Heart left ventricle (tissue), 16 donors: ENCODE measurements around the gene MID1. TPM values are rescaled to one million over a fixed set of nuclear protein-coding genes. Genes with fewer than 3 reads are reported as not detected.
"Not testable (repeated sequence)": the region's sequence is repeated elsewhere in the genome, so short reads cannot be mapped to it uniquely, and the experiment has no call there.

Experiments used
- ATAC-seq, 4 donors: fragments of 200-7000 bp; cut with Tn5 transposase; one replicate each; pipeline ENCODE4 v1.9.1; 2020 to 2022; ENCODE audit warnings: moderate library complexity in 4 of 4, mild to moderate bottlenecking in 3 of 4, moderate number of reproducible peaks in 1 of 4
- DNase-seq, 5 donors: peaks; one replicate each; pipeline ENCODE4 v3.0.0-alpha.2; 2020
- H3K27ac ChIP-seq, 12 donors: fragments of 200-600 bp; sonication (generic) in 4 of 12; one replicate each; pipeline versions ENCODE4 v1.5.0 to v1.8.0; 2016 to 2022; ENCODE audit warnings: mild to moderate bottlenecking in 2 of 12
- H3K27me3 ChIP-seq, 9 donors: fragments of 200-600 bp; sonication (generic) in 2 of 9; one replicate each; pipeline versions ENCODE4 v1.5.1 to v1.8.0; 2016 to 2022; ENCODE audit warnings: mild to moderate bottlenecking in 3 of 9
- H3K36me3 ChIP-seq, 9 donors: fragments of 200-600 bp; sonication (generic) in 2 of 9; one replicate each; pipeline versions ENCODE4 v1.5.0 to v1.8.0; 2018 to 2022; ENCODE audit warnings: mild to moderate bottlenecking in 2 of 9
- H3K4me1 ChIP-seq, 12 donors: fragments of 200-600 bp; sonication (generic) in 4 of 12; one replicate each; pipeline versions ENCODE4 v1.5.0 to v1.8.0; 2016 to 2022; ENCODE audit warnings: mild to moderate bottlenecking in 3 of 12
- H3K4me3 ChIP-seq, 12 donors: fragments of 200-600 bp; sonication (generic) in 4 of 12; one replicate each; pipeline versions ENCODE4 v1.5.0 to v1.8.0; 2017 to 2022; ENCODE audit warnings: mild to moderate bottlenecking in 9 of 12, moderate library complexity in 4 of 12
- H3K9me3 ChIP-seq, 12 donors: fragments of 200-600 bp; sonication (generic) in 4 of 12; one replicate each; pipeline versions ENCODE4 v1.5.0 to v1.8.0; 2016 to 2022; ENCODE audit warnings: mild to moderate bottlenecking in 1 of 12
- POLR2A ChIP-seq, 2 donors: fragments of 450-650 bp; IDR thresholded peaks; one replicate each; pipeline ENCODE4 v1.6.1; 2017; ENCODE audit warnings: antibody characterized with exemption in 2 of 2, mild to moderate bottlenecking in 2 of 2, moderate library complexity in 2 of 2
- WGBS, 4 donors: extraction: QIAGEN DNeasy Blood & Tissue Kit in 2 of 4; methylation state at CpG; one replicate each; pipeline versions ENCODE4 v1.1.5 to v1.1.7; 2013 to 2018; 5-methylcytosine and 5-hydroxymethylcytosine counted together
- intact Hi-C, 10 donors: fragments of 100-400 bp; cut with DNase I; formaldehyde crosslinking; loops; one replicate each; pipeline versions ENCODE4 v1.11.1 to v1.14.2; 2022
- polyA plus RNA-seq, 2 donors: library from polyadenylated mRNA; stranded (reverse); fragments of 200-250 nt; gene quantifications; one replicate each; pipeline ENCODE4 v1.2.3, GENCODE V29; 2013
- total RNA-seq, 9 donors: library from RNA; depleted of rRNA in 2 of 9; stranded (reverse); fragments of >200 nt in 2 of 9; fragmentation: NEBNext Ultra II Directional in 3 of 9; extraction: Animal tissue kit (Norgen Biotek cat#: 25700) in 3 of 9; gene quantifications; one replicate each; pipeline versions ENCODE4 v1.1.0 to v1.2.4, GENCODE V29; 2016 to 2023
- TF ChIP-seq, protein P1 (sequence below), 12 donors: fragments of 200-600 bp; sonication (generic) in 4 of 12; IDR thresholded peaks; one replicate each; pipeline versions ENCODE4 v1.5.0 to v1.8.0; 2018 to 2022; ENCODE audit warnings: antibody characterized with exemption in 12 of 12, mild to moderate bottlenecking in 5 of 12
- donor health status: ischemic (EF 13 %, LVEDD 7.1; RV severe dilation, severe dysfunction).
- donor health status: healthy with polysubstance abuse.
- donor health status: DM: no; HTN: yes; CAD: no.
- donor health status: DM: no; HTN: no; CAD: no.
- donor health status: ischemic (EF 25% LVEDD 6.9; RV normal size, moderate dysfunction).
- donor health status: ischemic (EF 25% LVEDD 5.7; RV mildly dilated, moderate dysfunction).
- donor health status: healthy.
- donor health status: DM: yes; HTN: yes; CAD: no.
- donor health status: ischemic (EF 35%, LVEDD 5.7; RV mildly dilated, moderate dysfunction).
- donor health status: nonischemic (EF 11% LVEDD 7.7; RV severe dilation, severe dysfunction).
- donor health status: DM: yes; HTN: yes; CAD: no.
- donor health status: PGD.
- donor health status: ischemic (EF 29% LVEDD 5.4; RV normal size, mild dysfunction).
- donor health status: nonischemic (EF 23%, LVEDD 6.1; RV moderate dilation, normal function).

The MID1 gene
- total and polyA plus RNA-seq, 11 donors = 1.6 to 18.7 (median 4.8) TPM

DNA sequence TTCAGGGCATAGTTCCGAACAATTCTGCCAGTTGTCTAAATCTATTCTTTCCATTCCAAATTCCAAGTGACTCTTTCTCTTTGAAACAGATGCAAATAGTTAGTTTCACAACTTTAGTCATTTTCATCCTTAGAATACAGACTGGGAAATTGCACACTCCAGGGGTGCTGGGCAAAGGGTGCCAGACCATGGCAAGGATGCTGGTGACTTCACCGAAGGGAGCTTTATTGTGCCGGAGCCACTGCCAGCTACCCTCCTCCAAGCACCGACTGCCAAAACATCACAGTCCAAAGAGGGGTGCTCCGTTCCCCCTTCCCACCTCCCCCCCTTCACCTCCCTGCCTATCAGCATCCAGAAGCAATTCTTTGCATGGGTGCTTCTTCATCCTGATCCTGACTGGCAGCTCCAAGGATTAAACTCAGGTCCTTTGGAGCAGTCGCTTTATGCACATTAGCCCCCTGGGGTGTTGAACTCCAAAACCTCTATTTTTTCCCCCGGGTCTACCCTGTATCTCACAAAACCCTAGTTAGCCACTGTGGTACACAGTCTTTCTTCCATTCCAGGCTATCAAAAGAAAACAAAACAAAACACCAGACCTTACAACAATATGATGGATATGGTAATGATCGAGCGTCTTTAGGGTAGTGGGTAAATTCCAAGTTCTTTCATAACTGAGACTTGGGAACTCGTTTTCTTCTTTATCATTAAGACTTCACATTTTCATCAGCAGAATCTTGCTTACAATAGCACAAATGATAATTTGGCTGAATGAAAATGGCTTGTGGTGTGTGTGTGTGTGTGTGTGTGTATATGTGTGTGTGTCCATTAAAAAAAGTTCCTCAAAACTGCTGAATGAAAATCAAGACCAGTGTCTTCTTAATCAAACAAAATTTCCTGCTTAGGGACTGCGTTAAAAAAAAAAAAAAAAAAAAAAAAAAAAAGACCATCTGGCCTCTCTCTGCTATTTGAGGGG lies 28.7 kb downstream of the MID1 start:
- intact Hi-C loops = loop anchor here in 1 of 10 donors (10.0 kb wide), 1 partner anchor 117 kb away; no protein-coding TSS in a partner anchor
- H3K4me1 ChIP-seq = no peaks in the 10 kb centered on the region
- no peaks in the 10 kb centered on the region for H3K36me3 ChIP-seq
- no peak overlapping the region for H3K4me3 ChIP-seq
- DNase-seq (no peak), ATAC-seq (no peak)
- no peak overlapping the region for H3K27ac ChIP-seq
- 65 to 78% (median 68%) methylated on average over 11 of the region's 11 CpGs for WGBS, 4 donors
- TF ChIP-seq, protein P1, sequence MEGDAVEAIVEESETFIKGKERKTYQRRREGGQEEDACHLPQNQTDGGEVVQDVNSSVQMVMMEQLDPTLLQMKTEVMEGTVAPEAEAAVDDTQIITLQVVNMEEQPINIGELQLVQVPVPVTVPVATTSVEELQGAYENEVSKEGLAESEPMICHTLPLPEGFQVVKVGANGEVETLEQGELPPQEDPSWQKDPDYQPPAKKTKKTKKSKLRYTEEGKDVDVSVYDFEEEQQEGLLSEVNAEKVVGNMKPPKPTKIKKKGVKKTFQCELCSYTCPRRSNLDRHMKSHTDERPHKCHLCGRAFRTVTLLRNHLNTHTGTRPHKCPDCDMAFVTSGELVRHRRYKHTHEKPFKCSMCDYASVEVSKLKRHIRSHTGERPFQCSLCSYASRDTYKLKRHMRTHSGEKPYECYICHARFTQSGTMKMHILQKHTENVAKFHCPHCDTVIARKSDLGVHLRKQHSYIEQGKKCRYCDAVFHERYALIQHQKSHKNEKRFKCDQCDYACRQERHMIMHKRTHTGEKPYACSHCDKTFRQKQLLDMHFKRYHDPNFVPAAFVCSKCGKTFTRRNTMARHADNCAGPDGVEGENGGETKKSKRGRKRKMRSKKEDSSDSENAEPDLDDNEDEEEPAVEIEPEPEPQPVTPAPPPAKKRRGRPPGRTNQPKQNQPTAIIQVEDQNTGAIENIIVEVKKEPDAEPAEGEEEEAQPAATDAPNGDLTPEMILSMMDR (IDR thresholded peaks at IDR 0.05) = no peak
- TF ChIP-seq POLR2A (IDR thresholded peaks at IDR 0.05) = no peak
- H3K9me3 ChIP-seq = no peaks in the 10 kb centered on the region
- peaks cover 0 to 3% (median 0%) of the 10 kb centered on the region in 9 donors for H3K27me3 ChIP-seq

DNA sequence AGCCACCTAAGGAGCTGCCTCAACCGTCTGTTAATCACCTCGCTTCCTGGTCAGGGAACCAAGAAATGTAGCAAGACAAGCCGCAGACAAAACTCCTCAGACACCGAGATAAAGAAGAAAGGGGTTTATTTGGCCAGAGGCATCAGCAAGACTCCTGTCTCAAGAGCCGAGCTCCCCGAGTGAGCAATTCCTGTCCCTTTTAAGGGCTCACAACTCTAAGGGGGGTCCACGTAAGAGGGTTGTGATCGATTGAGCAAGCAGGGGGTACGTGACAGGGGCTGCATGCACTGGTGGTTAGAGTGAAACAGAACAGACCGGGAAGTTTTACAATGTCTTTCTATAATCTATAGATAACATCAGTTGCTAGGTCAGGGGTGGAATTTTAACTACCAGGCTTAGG lies 30.6 kb downstream of the MID1 start:
- DNase-seq = not testable (repeated sequence)
- intact Hi-C loops = loop anchor here in 1 of 10 donors (10.0 kb wide), 1 partner anchor 115 kb away; no protein-coding TSS in a partner anchor

GRCh38 chrX:10589098-10589497 lies 31.3 kb downstream of the MID1 start:
- 87 to 96% (median 89%) methylated on average over 6 of the region's 6 CpGs for WGBS, 4 donors
- TF ChIP-seq, protein P1 (IDR thresholded peaks at IDR 0.05) = no peak
- TF ChIP-seq POLR2A (IDR thresholded peaks at IDR 0.05) = no peak
- Histone ChIP-seq H3K27me3 (peaks cover 0 to 3% (median 0%) of the 10 kb centered on the region in 9 donors), H3K4me3 (peak overlapping the region in 2 of 12 donors; percentile 7 to 9), H3K36me3 (no peaks in the 10 kb centered on the region), H3K4me1 (no peaks in the 10 kb centered on the region), H3K27ac (no peak overlapping the region), H3K9me3 (peaks cover 0 to 17% (median 0%) of the 10 kb centered on the region in 12 donors)
- intact Hi-C loops = no loop called here
- ATAC-seq (no peak), DNase-seq (no peak)

More for the DNA sequence above, 30.6 kb downstream of the MID1 start:
- WGBS, 4 donors = 69 to 91% (median 81%) methylated on average over 10 of the region's 10 CpGs
- H3K36me3 ChIP-seq, H3K27ac ChIP-seq, H3K4me1 ChIP-seq, H3K27me3 ChIP-seq, ATAC-seq, H3K9me3 ChIP-seq: not testable (repeated sequence)
- H3K4me3 ChIP-seq = peak overlapping the region in 1 of 12 donors; percentile 7

- DNase-seq = not testable (repeated sequence)
- H3K9me3 ChIP-seq = peaks cover 0 to 19% (median 0%) of the 10 kb centered on the region in 12 donors
Measured at GRCh38 chrX:10584882-10585281, 35.5 kb downstream of the MID1 start.

GRCh38 chrX:10582945-10583344 lies 37.4 kb downstream of the MID1 start:
- no peak for ATAC-seq
- Histone ChIP-seq H3K9me3 (peaks cover 0 to 19% (median 0%) of the 10 kb centered on the region in 12 donors), H3K4me1 (peaks cover 0 to 20% (median 4%) of the 10 kb centered on the region in 12 donors), H3K36me3 (no peaks in the 10 kb centered on the region), H3K27me3 (no peaks in the 10 kb centered on the region), H3K4me3 (no peak overlapping the region), H3K27ac (no peak overlapping the region)
- intact Hi-C loops = no loop called here
- DNase-seq = no peak
- TF ChIP-seq, protein P1 (IDR thresholded peaks at IDR 0.05) = no peak
- TF ChIP-seq POLR2A (IDR thresholded peaks at IDR 0.05) = no peak

More at GRCh38 chrX:10584882-10585281, 35.5 kb downstream of the MID1 start:
- H3K27ac ChIP-seq, intact Hi-C loops, H3K4me1 ChIP-seq, H3K4me3 ChIP-seq, H3K27me3 ChIP-seq, ATAC-seq, H3K36me3 ChIP-seq: not testable (repeated sequence)
- WGBS, 4 donors = 87 to 95% (median 93%) methylated on average over 7 of the region's 7 CpGs
